AG04450 (cell line): ENCODE measurements around the gene SLC17A5. TPM values are rescaled to one million over a fixed set of nuclear protein-coding genes. Genes with fewer than 3 reads are reported as not detected.

ENCODE experiments used
- CTCF ChIA-PET: fragments of 300-600, 350-600 bp; formaldehyde crosslinking; extraction: SDS; loops from one replicate; lab custom pipeline; 2022; ENCODE audit warnings: antibody characterized with exemption, inconsistent platforms; lab: Charles Lee
- POLR2A ChIA-PET: fragments of 350-600 bp; formaldehyde crosslinking; extraction: SDS; loops from one replicate; lab custom pipeline; 2021; ENCODE audit warnings: antibody characterized with exemption, inconsistent platforms; lab: Yijun Ruan, JAX
- DNase-seq: peaks from one replicate; pipeline ENCODE4 v3.0.0-alpha.2; 2011; ENCODE audit warnings: low read depth, low spot score
- H3K27ac ChIP-seq: one replicate; pipeline ENCODE4 v1.5.1; 2012; ENCODE audit warnings: low read depth, low read length, control low read depth
- H3K27me3 ChIP-seq: one replicate; pipeline ENCODE4 v1.6.0; 2012; ENCODE audit warnings: low read length; ENCODE audit not compliant: control insufficient read depth, insufficient read depth
- H3K4me3 ChIP-seq: 2 replicates; pipeline ENCODE4 v1.5.1; 2011; ENCODE audit warnings: mild to moderate bottlenecking, low read depth, low read length, control low read depth
- H3K9me3 ChIP-seq: 2 replicates; pipeline ENCODE4 v1.5.1; 2012; ENCODE audit warnings: low read length; ENCODE audit not compliant: control insufficient read depth, insufficient read depth
- CTCF ChIP-seq: IDR thresholded peaks from 2 replicates; pipeline ENCODE4 v1.5.1; 2011; ENCODE audit warnings: low read depth, low read length, control low read depth, inconsistent platforms
- polyA plus RNA-seq: library from polyadenylated mRNA; depleted of rRNA; stranded (reverse); fragments of >200 nt; gene quantifications from 2 replicates; pipeline ENCODE4 v1.2.3, GENCODE V29; 2011

SLC17A5 gene
- polyA plus RNA-seq, 1 experiment, result 34.0 TPM

GRCh38 chr6:73610444-73611275 lies 43.1 kb downstream of the SLC17A5 start:
- H3K27ac ChIP-seq, result no peak overlapping the region
- CTCF ChIA-PET, result interaction anchor here (0.6 to 3.1 kb wide), 27 partner anchors 10 to 1608 kb away, joined by 3 to 19 read pairs (median 4); partner anchors contain the start of genes EEF1A1 and MTO1
- peak; percentile 66 for TF ChIP-seq CTCF
- no peak for DNase-seq
- H3K4me3 ChIP-seq, result no peak overlapping the region
- no peaks in the 10 kb centered on the region for H3K9me3 ChIP-seq
- POLR2A ChIA-PET, result interaction anchor here (2.3 to 3.8 kb wide), 2 partner anchors 90 to 96 kb away, joined by 15 to 28 read pairs; partner anchors contain the start of gene EEF1A1
- no peaks in the 10 kb centered on the region for H3K27me3 ChIP-seq

- no peak for DNase-seq
- no peak for TF ChIP-seq CTCF
- Histone ChIP-seq H3K9me3 (no peaks in the 10 kb centered on the region), H3K27ac (no peak overlapping the region), H3K4me3 (no peak overlapping the region), H3K27me3 (no peaks in the 10 kb centered on the region)
- CTCF ChIA-PET, result interaction anchor here (0.8 to 1.3 kb wide), 2 partner anchors 93 to 95 kb away, joined by 4 read pairs; no protein-coding TSS in a partner anchor
- POLR2A ChIA-PET, result interaction anchor here (1.4 kb wide), 1 partner anchor 89 kb away, joined by 8 read pairs; no protein-coding TSS in a partner anchor
These were observed 45.0 kb downstream of the SLC17A5 start for GRCh38 chr6:73608761-73609160.

GRCh38 chr6:73606428-73606827 lies 47.4 kb downstream of the SLC17A5 start:
- ChIA-PET CTCF (no interaction called here), POLR2A (interaction anchor here (0.5 to 1.5 kb wide), 5 partner anchors 29 to 129 kb away, joined by 3 to 10 read pairs (median 4); no protein-coding TSS in a partner anchor)
- no peak for TF ChIP-seq CTCF
- no peaks in the 10 kb centered on the region for H3K27me3 ChIP-seq
- no peak for DNase-seq
- no peak overlapping the region for H3K4me3 ChIP-seq
- no peak overlapping the region for H3K27ac ChIP-seq
- no peaks in the 10 kb centered on the region for H3K9me3 ChIP-seq

GRCh38 chr6:73604461-73604860 lies 49.3 kb downstream of the SLC17A5 start:
- ChIA-PET POLR2A (interaction anchor here (0.6 kb wide), 1 partner anchor 24 kb away, joined by 4 read pairs; no protein-coding TSS in a partner anchor), CTCF (no interaction called here)
- H3K27me3 ChIP-seq, result no peaks in the 10 kb centered on the region
- no peak for TF ChIP-seq CTCF
- no peak overlapping the region for H3K27ac ChIP-seq
- no peak for DNase-seq
- H3K4me3 ChIP-seq, result no peak overlapping the region
- H3K9me3 ChIP-seq, result no peaks in the 10 kb centered on the region

DNA sequence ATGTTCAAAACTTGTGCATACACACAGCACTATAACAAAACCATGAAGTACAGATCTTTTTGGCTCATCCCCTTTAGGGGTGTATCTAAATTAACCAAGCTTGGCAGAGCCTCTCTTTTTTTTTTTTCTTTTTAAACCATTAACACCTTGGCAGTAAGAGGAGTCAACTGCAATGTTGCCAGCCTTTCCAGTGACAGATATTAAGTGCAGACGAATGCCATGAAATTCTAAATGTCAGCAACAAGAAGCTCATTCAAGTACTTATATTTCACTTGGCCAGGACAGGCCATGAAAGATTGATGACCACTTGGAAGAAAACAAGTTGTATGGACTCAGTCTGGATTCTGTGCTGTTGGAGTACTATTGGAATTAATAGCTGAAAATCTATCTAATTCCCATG lies 49.8 kb downstream of the SLC17A5 start:
- H3K9me3 ChIP-seq, result no peaks in the 10 kb centered on the region
- no peaks in the 10 kb centered on the region for H3K27me3 ChIP-seq
- POLR2A ChIA-PET, result interaction anchor here (0.6 kb wide), 1 partner anchor 23 kb away, joined by 4 read pairs; no protein-coding TSS in a partner anchor
- TF ChIP-seq CTCF, result no peak
- no peak overlapping the region for H3K4me3 ChIP-seq
- no peak overlapping the region for H3K27ac ChIP-seq
- no peak for DNase-seq
- CTCF ChIA-PET, result no interaction called here
